ENCODE results near the gene AGAP2. TPM values are rescaled to one million over a fixed set of nuclear protein-coding genes. Genes with fewer than 3 reads are reported as not detected.

The AGAP2 gene
- total RNA-seq, 1 experiment from 2014 or later, result 5.3 TPM

DNA sequence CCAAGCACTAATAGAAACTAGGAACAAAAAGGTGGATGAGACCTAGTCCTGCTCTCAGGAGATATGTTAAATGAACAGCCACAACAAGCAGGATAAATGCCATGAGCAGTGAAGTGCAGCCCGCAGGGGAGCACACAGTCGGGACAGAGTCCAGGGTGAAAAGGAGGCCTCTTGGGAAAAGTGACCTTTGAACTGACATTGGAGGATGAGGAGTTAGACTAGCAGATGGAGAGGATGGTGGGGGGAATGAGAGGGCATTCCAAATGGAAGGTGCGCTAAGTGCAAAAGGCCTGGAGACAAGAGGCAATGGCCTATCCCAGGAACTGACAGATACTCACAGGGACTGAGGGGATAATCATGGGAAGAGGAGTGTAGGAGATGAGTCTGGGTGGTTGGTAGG lies 40.1 kb downstream of the AGAP2 start:
- Mint-ChIP-seq H3K9me3 (no peaks in the 10 kb centered on the region; a peak in 2 of 5 replicates), H3K27me3 (ENCODE audit: low read depth) (no peaks in the 10 kb centered on the region), H3K4me3 (no peak overlapping the region), H3K27ac (no peak overlapping the region), H3K4me1 (no peaks in the 10 kb centered on the region), H3K36me3 (ENCODE audit: insufficient read depth in 1 of 3, low read depth in 3 of 3) (peaks cover 8 to 27% (median 21%) of the 10 kb centered on the region in 3 experiments; a peak in 6 of 7 replicates)
- H2BK12ac ChIP-seq (ENCODE audit: insufficient read length, low read depth, low read length), result peak overlapping the region; percentile 22
- no peak overlapping the region for H3T11ph ChIP-seq (ENCODE audit: low read length)
- H4K20me1 ChIP-seq (ENCODE audit: control insufficient read depth, insufficient read depth, insufficient read length), result no peaks in the 10 kb centered on the region
- peaks cover 4% of the 10 kb centered on the region for H3K23me2 ChIP-seq (ENCODE audit: insufficient read length, low read depth, low read length, poor library complexity, severe bottlenecking)
- no peak overlapping the region for H2BK5ac ChIP-seq (ENCODE audit: insufficient read length, low read length)
- no peak overlapping the region for H4K5ac ChIP-seq (ENCODE audit: insufficient read length, low read depth, low read length)
- no peak overlapping the region for H4K91ac ChIP-seq (ENCODE audit: insufficient read length, low read depth, low read length)
- H4K8ac ChIP-seq (replicated peaks; ENCODE audit: insufficient read length, low read depth, low read length), result no peak overlapping the region
- no peak overlapping the region for H3K4me2 ChIP-seq (ENCODE audit: insufficient read depth, insufficient read length, low read length)
- no peak overlapping the region for H3K27ac ChIP-seq (ENCODE audit: insufficient read length, low read depth, low read length)
- no peak overlapping the region for H2BK120ac ChIP-seq (ENCODE audit: low read depth, low read length, poor library complexity, severe bottlenecking)
- no peak overlapping the region for H3K18ac ChIP-seq (ENCODE audit: insufficient read length, low read depth, low read length)
- H3K14ac ChIP-seq (ENCODE audit: insufficient read depth, low read length), result no peak overlapping the region
- no peak overlapping the region for H3K23ac ChIP-seq (ENCODE audit: insufficient read length, low read depth, low read length)
- no peaks in the 10 kb centered on the region for H3K9me3 ChIP-seq (ENCODE audit: control insufficient read depth, low read depth, low read length)
- H3K4ac ChIP-seq (ENCODE audit: low read depth, low read length), result no peak overlapping the region
- H3K79me2 ChIP-seq (ENCODE audit: insufficient read depth, low read length), result no peaks in the 10 kb centered on the region
- DNase-seq, result no peak
- no peak overlapping the region for H3K56ac ChIP-seq (ENCODE audit: insufficient read length, low read depth, low read length)
- H2BK20ac ChIP-seq (ENCODE audit: low read depth, low read length, poor library complexity, severe bottlenecking), result no peak overlapping the region
- no peaks in the 10 kb centered on the region for H3K4me1 ChIP-seq (ENCODE audit: insufficient read depth, low read length)
- no peak overlapping the region for H2AFZ ChIP-seq (ENCODE audit: low read length)
- no peaks in the 10 kb centered on the region for H3K27me3 ChIP-seq (ENCODE audit: insufficient read depth, low read length)
- H2AK5ac ChIP-seq (ENCODE audit: insufficient read length, low read length), result no peak overlapping the region
- TF ChIP-seq CTCF (conservative IDR thresholded peaks at IDR 0.05), result no peak
- no peaks in the 10 kb centered on the region for H3K79me1 ChIP-seq (ENCODE audit: insufficient read depth, low read depth, low read length, poor library complexity, severe bottlenecking)
- H2BK15ac ChIP-seq (ENCODE audit: low read depth, low read length), result no peak overlapping the region
- H3K9ac ChIP-seq (ENCODE audit: extremely low read depth, insufficient read length, low read length), result no peak overlapping the region
- no CpG with 5 or more reads among the region's 3 CpGs for WGBS (ENCODE audit: extremely low coverage, insufficient read length, low lambda C conversion rate)

Data from H9 (cell line).